ENCODE results near the gene PANK1. TPM values are rescaled to one million over a fixed set of nuclear protein-coding genes. Genes with fewer than 3 reads are reported as not detected.

PANK1 gene
- total RNA-seq, 1 experiment from 2014 or later = 33.2 TPM

- no peak overlapping the region for H4K5ac ChIP-seq (ENCODE audit: insufficient read length, low read depth, low read length)
- no peak overlapping the region for H3K18ac ChIP-seq (ENCODE audit: insufficient read length, low read depth, low read length)
- H3K23me2 ChIP-seq (ENCODE audit: insufficient read length, low read depth, low read length, poor library complexity, severe bottlenecking) = no peaks in the 10 kb centered on the region
- Mint-ChIP-seq H3K4me1 (peaks cover 0 to 4% of the 10 kb centered on the region in 2 experiments; a peak in 2 of 4 replicates), H3K27ac (no peak overlapping the region), H3K4me3 (no peak overlapping the region), H3K9me3 (no peaks in the 10 kb centered on the region), H3K36me3 (ENCODE audit: insufficient read depth in 1 of 3, low read depth in 3 of 3) (peaks cover 17 to 27% (median 19%) of the 10 kb centered on the region in 3 experiments), H3K27me3 (ENCODE audit: low read depth) (no peaks in the 10 kb centered on the region)
- no peak overlapping the region for H2AFZ ChIP-seq (ENCODE audit: low read length)
- no peak for DNase-seq
- H2BK12ac ChIP-seq (ENCODE audit: insufficient read length, low read depth, low read length) = no peak overlapping the region
- H3K9me3 ChIP-seq (ENCODE audit: control insufficient read depth, low read depth, low read length) = no peaks in the 10 kb centered on the region
- H2BK120ac ChIP-seq (ENCODE audit: low read depth, low read length, poor library complexity, severe bottlenecking) = no peak overlapping the region
- no peak overlapping the region for H2BK5ac ChIP-seq (ENCODE audit: insufficient read length, low read length)
- H3K9ac ChIP-seq (ENCODE audit: extremely low read depth, insufficient read length, low read length) = no peak overlapping the region
- H3K4me1 ChIP-seq (ENCODE audit: insufficient read depth, low read length) = no peaks in the 10 kb centered on the region
- H3K14ac ChIP-seq (ENCODE audit: insufficient read depth, low read length) = no peak overlapping the region
- H4K91ac ChIP-seq (ENCODE audit: insufficient read length, low read depth, low read length) = no peak overlapping the region
- no peaks in the 10 kb centered on the region for H4K20me1 ChIP-seq (ENCODE audit: control insufficient read depth, insufficient read depth, insufficient read length)
- H3K4ac ChIP-seq (ENCODE audit: low read depth, low read length) = no peak overlapping the region
- TF ChIP-seq, protein P1, sequence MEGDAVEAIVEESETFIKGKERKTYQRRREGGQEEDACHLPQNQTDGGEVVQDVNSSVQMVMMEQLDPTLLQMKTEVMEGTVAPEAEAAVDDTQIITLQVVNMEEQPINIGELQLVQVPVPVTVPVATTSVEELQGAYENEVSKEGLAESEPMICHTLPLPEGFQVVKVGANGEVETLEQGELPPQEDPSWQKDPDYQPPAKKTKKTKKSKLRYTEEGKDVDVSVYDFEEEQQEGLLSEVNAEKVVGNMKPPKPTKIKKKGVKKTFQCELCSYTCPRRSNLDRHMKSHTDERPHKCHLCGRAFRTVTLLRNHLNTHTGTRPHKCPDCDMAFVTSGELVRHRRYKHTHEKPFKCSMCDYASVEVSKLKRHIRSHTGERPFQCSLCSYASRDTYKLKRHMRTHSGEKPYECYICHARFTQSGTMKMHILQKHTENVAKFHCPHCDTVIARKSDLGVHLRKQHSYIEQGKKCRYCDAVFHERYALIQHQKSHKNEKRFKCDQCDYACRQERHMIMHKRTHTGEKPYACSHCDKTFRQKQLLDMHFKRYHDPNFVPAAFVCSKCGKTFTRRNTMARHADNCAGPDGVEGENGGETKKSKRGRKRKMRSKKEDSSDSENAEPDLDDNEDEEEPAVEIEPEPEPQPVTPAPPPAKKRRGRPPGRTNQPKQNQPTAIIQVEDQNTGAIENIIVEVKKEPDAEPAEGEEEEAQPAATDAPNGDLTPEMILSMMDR (conservative IDR thresholded peaks at IDR 0.05) = no peak
- no peak overlapping the region for H3K4me2 ChIP-seq (ENCODE audit: insufficient read depth, insufficient read length, low read length)
- no peak overlapping the region for H3K56ac ChIP-seq (ENCODE audit: insufficient read length, low read depth, low read length)
- H2AK5ac ChIP-seq (ENCODE audit: insufficient read length, low read length) = no peak overlapping the region
- peaks cover 6% of the 10 kb centered on the region for H3K79me1 ChIP-seq (ENCODE audit: insufficient read depth, low read depth, low read length, poor library complexity, severe bottlenecking)
- H2BK15ac ChIP-seq (ENCODE audit: low read depth, low read length) = no peak overlapping the region
- no peak overlapping the region for H3K23ac ChIP-seq (ENCODE audit: insufficient read length, low read depth, low read length)
- H3T11ph ChIP-seq (ENCODE audit: low read length) = no peak overlapping the region
- H3K79me2 ChIP-seq (ENCODE audit: insufficient read depth, low read length) = peaks cover 30% of the 10 kb centered on the region; the same call in 1 of the 2 replicates
- no peak overlapping the region for H4K8ac ChIP-seq (replicated peaks; ENCODE audit: insufficient read length, low read depth, low read length)
- no peaks in the 10 kb centered on the region for H3K27me3 ChIP-seq (ENCODE audit: insufficient read depth, low read length)
- H3K27ac ChIP-seq (ENCODE audit: insufficient read length, low read depth, low read length) = no peak overlapping the region
- no peak overlapping the region for H2BK20ac ChIP-seq (ENCODE audit: low read depth, low read length, poor library complexity, severe bottlenecking)
Observed at GRCh38 chr10:89633484-89633883, 11.6 kb downstream of the PANK1 start.

All from H9 (cell line).